Mesenchymal stem cell (in vitro differentiated cells and primary cell): ENCODE data around the gene KIAA1217.

Experiments
- DNase-seq: peaks from one replicate; pipeline ENCODE4 v3.0.0-alpha.2; 2013
- H2AFZ ChIP-seq: one replicate; pipeline ENCODE4 v1.6.1; 2013; ENCODE audit warnings: low read depth, mild to moderate bottlenecking, control low read depth, inconsistent platforms, low read length, moderate library complexity
- H2AK5ac ChIP-seq: 2 replicates; pipeline ENCODE4 v1.6.1; 2013; ENCODE audit warnings: low read length, moderate library complexity, mild to moderate bottlenecking, inconsistent platforms; ENCODE audit not compliant: severe bottlenecking
- H2BK120ac ChIP-seq: one replicate; pipeline ENCODE4 v1.6.1; 2013; ENCODE audit warnings: low read depth, mild to moderate bottlenecking, inconsistent platforms, low read length, moderate library complexity
- H2BK12ac ChIP-seq, 2 experiments: one replicate each; pipeline ENCODE4 v1.6.1; 2013; ENCODE audit warnings: inconsistent platforms in 2 of 2, low read length in 2 of 2, mild to moderate bottlenecking in 2 of 2, moderate library complexity in 2 of 2, control low read depth in 1 of 2
- H2BK15ac ChIP-seq: one replicate; pipeline ENCODE4 v1.6.1; 2013; ENCODE audit warnings: mild to moderate bottlenecking, low read depth, inconsistent platforms; ENCODE audit not compliant: poor library complexity, severe bottlenecking
- H2BK5ac ChIP-seq: 2 replicates; pipeline ENCODE4 v1.6.1; 2013; ENCODE audit warnings: low read depth, mild to moderate bottlenecking, low read length, control low read depth, inconsistent platforms; ENCODE audit not compliant: poor library complexity, severe bottlenecking
- H3K14ac ChIP-seq, 2 experiments: one replicate each; pipeline ENCODE4 v1.6.1; 2013; ENCODE audit warnings: inconsistent platforms in 2 of 2, low read length in 2 of 2, control low read depth in 1 of 2, mild to moderate bottlenecking in 1 of 2, moderate library complexity in 1 of 2
- H3K18ac ChIP-seq, 2 experiments: one replicate each; pipeline ENCODE4 v1.6.1; 2013; ENCODE audit warnings: inconsistent platforms in 2 of 2, low read length in 2 of 2, control low read depth in 1 of 2, low read depth in 1 of 2, mild to moderate bottlenecking in 1 of 2
- H3K23ac ChIP-seq, 2 experiments: one replicate each; pipeline ENCODE4 v1.6.1; 2013; ENCODE audit warnings: inconsistent platforms in 2 of 2, low read length in 2 of 2, mild to moderate bottlenecking in 2 of 2, moderate library complexity in 2 of 2, control low read depth in 1 of 2
- H3K27ac ChIP-seq: 2 replicates; pipeline ENCODE4 v1.5.1; 2013; ENCODE audit warnings: mild to moderate bottlenecking, moderate library complexity, low read length, control low read depth, inconsistent platforms; ENCODE audit not compliant: poor library complexity, severe bottlenecking
- H3K27me3 ChIP-seq, 2 experiments: 2 replicates each; pipeline versions ENCODE4 v1.6.1 to v1.7.0; 2013; ENCODE audit warnings: low read length in 2 of 2, mild to moderate bottlenecking in 2 of 2, moderate library complexity in 2 of 2, control low read depth in 1 of 2, inconsistent platforms in 1 of 2; ENCODE audit not compliant: control insufficient read depth in 1 of 2, insufficient read depth in 1 of 2
- H3K36me3 ChIP-seq, 2 experiments: 2 replicates each; pipeline versions ENCODE4 v1.6.1 to v1.7.0; 2013; ENCODE audit warnings: low read length in 2 of 2, control low read depth in 1 of 2, inconsistent platforms in 1 of 2, low read depth in 1 of 2, mild to moderate bottlenecking in 1 of 2; ENCODE audit not compliant: insufficient read depth in 2 of 2, control insufficient read depth in 1 of 2
- H3K4ac ChIP-seq, 2 experiments: one replicate each; pipeline ENCODE4 v1.6.1; 2013; ENCODE audit warnings: inconsistent platforms in 2 of 2, low read length in 2 of 2, mild to moderate bottlenecking in 2 of 2, moderate library complexity in 2 of 2, control low read depth in 1 of 2, low read depth in 1 of 2
- H3K4me1 ChIP-seq: 2 replicates; pipeline ENCODE4 v1.6.1; 2013; ENCODE audit warnings: low read depth, low read length, control low read depth; ENCODE audit not compliant: control insufficient read depth, insufficient read depth
- H3K4me2 ChIP-seq: 2 replicates; pipeline ENCODE4 v1.6.1; 2013; ENCODE audit warnings: low read length, mild to moderate bottlenecking, inconsistent platforms; ENCODE audit not compliant: poor library complexity, severe bottlenecking
- H3K4me3 ChIP-seq, 2 experiments: 2 replicates each; pipeline versions ENCODE4 v1.5.1 to v1.7.0; 2013; ENCODE audit warnings: low read length in 2 of 2, mild to moderate bottlenecking in 2 of 2, control low read depth in 1 of 2, low read depth in 1 of 2; ENCODE audit not compliant: insufficient read depth in 1 of 2
- H3K79me1 ChIP-seq: replicated peaks from 2 replicates; pipeline ENCODE4 v1.6.1; 2013; ENCODE audit warnings: mild to moderate bottlenecking, control low read depth, low read length, inconsistent platforms; ENCODE audit not compliant: poor library complexity, severe bottlenecking
- H3K9ac ChIP-seq: 2 replicates; pipeline ENCODE4 v1.7.0; 2013; ENCODE audit warnings: mild to moderate bottlenecking, low read length, moderate library complexity
- H3K9me3 ChIP-seq: 2 replicates; pipeline ENCODE4 v1.7.0; 2013; ENCODE audit warnings: mild to moderate bottlenecking, low read length; ENCODE audit not compliant: control insufficient read depth
- H4K8ac ChIP-seq: one replicate; pipeline ENCODE4 v1.6.1; 2013; ENCODE audit warnings: inconsistent platforms, mild to moderate bottlenecking, low read length, moderate library complexity
- H4K91ac ChIP-seq: one replicate; pipeline ENCODE4 v1.6.1; 2013; ENCODE audit warnings: mild to moderate bottlenecking, low read length, inconsistent platforms
- WGBS: methylation state at CpG from one replicate; pipeline ENCODE4 v1.1.7; 2013; ENCODE audit warnings: mixed read lengths; 5-methylcytosine and 5-hydroxymethylcytosine counted together

KIAA1217 gene

DNA sequence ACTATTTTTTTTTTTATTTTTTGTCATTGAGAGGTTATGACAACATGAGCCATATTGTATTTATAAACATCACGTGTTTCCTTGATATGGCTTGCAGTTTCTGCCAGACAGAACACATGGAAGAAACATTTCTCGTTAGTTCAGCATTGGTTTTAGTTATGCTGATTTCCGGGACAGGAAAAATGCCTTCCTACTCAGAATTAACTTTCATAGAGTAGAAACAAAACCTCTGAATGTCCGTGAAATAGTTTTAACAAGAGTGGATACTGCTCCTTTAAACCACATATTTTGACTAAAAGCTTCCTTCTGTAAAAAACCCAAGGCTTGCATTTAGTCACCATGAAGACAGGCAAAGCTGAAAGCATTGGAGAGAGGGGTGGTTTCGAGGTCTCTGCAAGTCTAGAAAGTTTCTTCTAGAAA lies 240.4 kb downstream of the KIAA1217 start:
- H3K9me3 ChIP-seq = no peaks in the 10 kb centered on the region
- H2AK5ac ChIP-seq = no peak overlapping the region
- H3K4me2 ChIP-seq = no peak overlapping the region
- no peaks in the 10 kb centered on the region for H3K27me3 ChIP-seq
- DNase-seq = peak; percentile 38
- no peak overlapping the region for H2AFZ ChIP-seq
- H3K4me3 ChIP-seq = peak overlapping the region in 1 of 2 experiments; percentile 87
- no peak overlapping the region for H2BK12ac ChIP-seq
- peak overlapping the region; percentile 96 for H3K9ac ChIP-seq
- no peak overlapping the region for H3K14ac ChIP-seq
- H3K23ac ChIP-seq = no peak overlapping the region
- H3K18ac ChIP-seq = no peak overlapping the region
- H2BK5ac ChIP-seq = no peak overlapping the region
- H3K4ac ChIP-seq = no peak overlapping the region
- WGBS = 77% methylated on average over 5 of the region's 5 CpGs
- H4K91ac ChIP-seq = no peak overlapping the region
- no peak overlapping the region for H4K8ac ChIP-seq
- peak overlapping the region; percentile 32 for H3K27ac ChIP-seq
- peaks cover 6% of the 10 kb centered on the region for H3K4me1 ChIP-seq
- H3K79me1 ChIP-seq = no peaks in the 10 kb centered on the region
- H2BK120ac ChIP-seq = no peak overlapping the region
- H3K36me3 ChIP-seq = no peaks in the 10 kb centered on the region
- no peak overlapping the region for H2BK15ac ChIP-seq

DNA sequence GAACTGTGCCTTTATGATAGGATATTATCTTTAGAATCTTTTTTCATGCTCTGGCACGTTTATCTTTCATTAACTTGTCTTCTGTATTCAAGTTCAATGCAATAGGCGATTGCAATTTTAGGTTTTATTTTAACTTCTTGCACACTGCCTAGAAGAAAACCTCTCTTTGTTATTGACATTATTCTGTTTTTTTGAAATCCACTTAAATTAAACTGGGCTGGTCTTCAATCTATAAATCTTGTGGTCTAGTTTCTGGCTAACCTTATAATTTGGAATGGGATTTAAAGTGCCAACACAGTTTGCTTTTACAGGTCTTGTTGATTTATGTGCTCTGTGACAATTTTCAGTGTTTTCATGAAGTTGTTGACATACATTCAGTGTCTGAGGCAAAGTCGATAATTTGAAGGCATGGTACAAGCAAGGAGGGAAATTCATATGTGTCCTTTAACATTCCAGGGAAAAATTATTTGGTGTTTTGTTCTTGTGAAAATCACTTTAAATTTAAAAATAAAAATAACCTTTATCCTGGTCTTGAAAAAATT lies 240.9 kb downstream of the KIAA1217 start:
- Histone ChIP-seq H4K91ac (no peak overlapping the region), H3K36me3 (no peaks in the 10 kb centered on the region), H3K4me2 (no peak overlapping the region), H2BK15ac (no peak overlapping the region), H3K4me3 (peak overlapping the region in 1 of 2 experiments; percentile 87), H4K8ac (no peak overlapping the region), H3K23ac (no peak overlapping the region), H2BK5ac (no peak overlapping the region), H2AK5ac (no peak overlapping the region), H3K9ac (peak overlapping the region; percentile 96), H3K4ac (no peak overlapping the region), H3K18ac (no peak overlapping the region), H3K27ac (no peak overlapping the region), H3K4me1 (peaks cover 6% of the 10 kb centered on the region), H2BK12ac (no peak overlapping the region), H2BK120ac (no peak overlapping the region), H3K27me3 (no peaks in the 10 kb centered on the region), H3K79me1 (no peaks in the 10 kb centered on the region), H2AFZ (no peak overlapping the region), H3K9me3 (no peaks in the 10 kb centered on the region), H3K14ac (no peak overlapping the region)
- no CpG with 5 or more reads among the region's 3 CpGs for WGBS
- no peak for DNase-seq

DNA sequence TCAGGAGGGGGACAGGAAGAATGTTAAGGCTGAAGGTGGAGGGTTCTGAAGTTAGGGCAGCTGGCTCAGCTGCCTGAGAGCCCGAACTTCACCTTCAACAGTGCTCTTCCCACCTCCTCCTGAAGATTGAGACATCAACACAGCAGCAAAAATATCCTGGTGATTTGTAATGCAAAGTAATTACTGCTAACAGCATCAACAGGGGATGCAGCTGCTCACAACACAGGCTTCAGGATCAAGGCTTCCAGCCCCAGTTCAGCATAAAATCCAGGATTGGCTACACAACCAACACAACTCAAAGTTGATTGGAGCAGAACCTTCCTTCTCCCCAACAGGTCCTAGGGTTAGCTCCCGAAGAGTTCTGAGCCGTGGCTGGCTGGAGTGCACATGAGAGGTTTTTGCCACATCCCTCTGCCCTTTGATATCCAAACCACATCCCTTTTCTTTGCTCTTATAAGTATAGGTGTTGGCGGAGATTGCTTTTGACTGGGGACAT lies 242.4 kb downstream of the KIAA1217 start:
- Histone ChIP-seq H2BK120ac (no peak overlapping the region), H2AK5ac (peak overlapping the region; percentile 3), H3K9ac (peak overlapping the region; percentile 96), H2BK5ac (no peak overlapping the region), H3K4me2 (no peak overlapping the region), H3K23ac (no peak overlapping the region), H3K4me1 (peaks cover 8% of the 10 kb centered on the region), H3K14ac (no peak overlapping the region), H3K9me3 (no peaks in the 10 kb centered on the region), H3K27ac (no peak overlapping the region), H3K4me3 (peak overlapping the region in 1 of 2 experiments; percentile 87), H2BK15ac (no peak overlapping the region), H3K18ac (no peak overlapping the region), H4K8ac (no peak overlapping the region), H4K91ac (no peak overlapping the region), H3K27me3 (no peaks in the 10 kb centered on the region), H3K36me3 (no peaks in the 10 kb centered on the region), H3K79me1 (no peaks in the 10 kb centered on the region), H2AFZ (no peak overlapping the region), H2BK12ac (peak overlapping the region in 1 of 2 experiments; percentile 41), H3K4ac (no peak overlapping the region)
- no peak for DNase-seq
- WGBS = 100% methylated on average over 1 of the region's 4 CpGs

DNA sequence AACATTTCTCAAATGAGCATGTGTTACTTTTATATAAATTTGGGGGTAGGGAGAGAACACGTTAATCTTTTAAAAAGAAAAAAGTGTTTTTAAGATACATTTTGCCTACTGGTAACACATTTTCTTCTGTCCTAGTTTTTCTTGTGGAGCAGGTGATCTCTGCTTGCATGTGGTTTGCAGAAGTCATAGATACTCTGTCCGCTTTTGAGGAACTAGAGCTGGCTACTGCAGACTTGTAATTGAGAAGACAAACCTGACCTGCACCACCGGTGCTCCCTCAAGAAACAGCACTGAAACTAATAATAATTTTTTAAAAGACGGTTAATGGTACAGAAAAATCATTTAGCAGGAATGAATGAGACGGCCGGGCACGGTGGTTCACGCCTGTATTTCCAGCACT lies 243.1 kb downstream of the KIAA1217 start:
- Histone ChIP-seq H2BK120ac (no peak overlapping the region), H2AK5ac (no peak overlapping the region), H2BK12ac (no peak overlapping the region), H3K27ac (no peak overlapping the region), H3K27me3 (no peaks in the 10 kb centered on the region), H3K4me3 (peak overlapping the region in 1 of 2 experiments; percentile 87), H3K4ac (no peak overlapping the region), H3K79me1 (no peaks in the 10 kb centered on the region), H4K91ac (no peak overlapping the region), H3K9ac (no peak overlapping the region), H2BK15ac (no peak overlapping the region), H3K9me3 (no peaks in the 10 kb centered on the region), H3K4me2 (no peak overlapping the region), H2BK5ac (no peak overlapping the region), H4K8ac (no peak overlapping the region), H3K23ac (no peak overlapping the region), H2AFZ (no peak overlapping the region), H3K14ac (no peak overlapping the region), H3K4me1 (peaks cover 4% of the 10 kb centered on the region), H3K18ac (no peak overlapping the region), H3K36me3 (no peaks in the 10 kb centered on the region)
- 97% methylated on average over 7 of the region's 8 CpGs for WGBS
- DNase-seq = no peak
